Activated CD8-positive, alpha-beta memory T cell treated with anti-CD3 and anti-CD28 coated beads for 24 hours (primary cell): Measurements from ENCODE around the gene TRIM14.
"Not testable (repeated sequence)": the region's sequence is repeated elsewhere in the genome, so short reads cannot be mapped to it uniquely, and the experiment has no call there.

Source experiments
- DNase-seq: peaks from one replicate; pipeline ENCODE4 v3.0.0-alpha.2; 2020

Gene TRIM14

DNA sequence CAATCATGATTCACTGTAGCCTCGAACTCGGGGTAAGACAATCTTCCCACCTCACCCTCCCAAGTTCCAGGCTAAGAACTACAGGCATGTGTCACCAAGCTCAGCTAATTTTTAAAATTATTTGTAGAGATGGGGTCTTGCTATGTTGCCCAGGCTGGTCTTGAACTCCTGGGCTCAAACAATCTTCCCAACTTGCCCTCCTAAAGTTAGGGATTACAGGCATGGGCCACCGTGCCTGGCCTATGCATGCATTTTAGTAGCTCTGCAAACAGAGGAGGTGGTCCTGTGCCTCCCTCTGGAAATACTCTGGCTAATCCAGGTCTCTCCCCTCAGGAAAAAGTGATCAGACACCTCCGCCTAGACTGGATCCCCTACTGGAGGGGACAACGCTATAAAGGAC, 21.5 kb upstream of the TRIM14 start:
- no peak for DNase-seq

DNA sequence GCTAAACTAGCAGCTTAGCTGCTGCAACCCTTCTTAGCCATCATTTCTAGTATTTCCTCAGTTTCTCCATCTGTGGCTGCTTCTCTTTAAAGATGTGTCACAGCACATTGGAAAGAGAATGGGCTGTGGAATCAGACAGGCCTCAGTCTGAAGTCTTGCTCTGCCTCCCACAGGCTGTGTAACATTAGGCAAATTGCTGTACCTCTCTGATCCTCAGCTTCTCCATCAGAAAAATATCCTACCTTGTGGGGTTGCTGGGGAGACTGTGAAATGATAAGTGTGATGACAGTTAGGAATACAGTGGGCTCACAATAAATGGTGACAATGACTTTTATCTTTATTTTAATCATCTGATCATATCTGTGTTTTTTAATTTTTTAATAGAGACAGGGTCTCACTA, 17.5 kb upstream of the TRIM14 start:
- DNase-seq, result no peak

DNA sequence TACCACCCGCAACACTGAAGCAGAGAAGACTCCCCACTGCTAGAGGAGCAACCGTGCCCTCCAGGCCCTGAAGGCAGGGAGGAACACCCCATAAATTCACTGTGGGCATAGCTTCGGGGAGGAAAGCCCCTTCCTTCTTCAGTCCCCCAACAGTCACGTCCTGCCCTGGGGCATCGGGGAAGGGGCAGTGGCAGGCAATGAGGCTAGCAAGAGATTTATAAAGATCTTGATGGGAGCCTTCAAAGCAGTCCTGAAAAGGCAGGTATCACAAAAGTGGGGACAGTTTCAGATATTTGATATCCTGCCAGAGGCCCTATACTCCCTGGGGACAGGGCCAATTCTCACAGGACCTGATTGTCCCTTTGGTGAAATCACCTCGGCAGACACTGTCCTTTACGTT, 16.9 kb upstream of the TRIM14 start:
- no peak for DNase-seq

DNA sequence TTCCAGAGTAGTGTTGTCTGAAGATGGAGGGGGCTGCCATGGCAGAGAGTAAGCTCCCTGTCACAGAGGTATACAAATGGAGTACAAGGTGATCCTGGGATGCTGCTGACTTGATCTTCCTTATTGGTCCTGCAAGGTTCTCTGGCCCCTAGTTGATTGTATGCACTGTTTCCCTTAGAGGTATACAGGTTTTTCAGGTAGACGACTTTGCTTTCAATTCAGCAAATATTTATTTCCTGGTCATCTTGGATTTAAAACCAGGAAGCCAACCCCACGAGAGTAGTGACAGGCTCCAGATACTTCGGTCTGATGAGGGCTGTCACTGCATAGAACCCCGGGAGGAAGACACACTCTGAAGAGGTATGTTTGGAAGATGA, 16.5 kb upstream of the TRIM14 start:
- DNase-seq, result no peak

DNA sequence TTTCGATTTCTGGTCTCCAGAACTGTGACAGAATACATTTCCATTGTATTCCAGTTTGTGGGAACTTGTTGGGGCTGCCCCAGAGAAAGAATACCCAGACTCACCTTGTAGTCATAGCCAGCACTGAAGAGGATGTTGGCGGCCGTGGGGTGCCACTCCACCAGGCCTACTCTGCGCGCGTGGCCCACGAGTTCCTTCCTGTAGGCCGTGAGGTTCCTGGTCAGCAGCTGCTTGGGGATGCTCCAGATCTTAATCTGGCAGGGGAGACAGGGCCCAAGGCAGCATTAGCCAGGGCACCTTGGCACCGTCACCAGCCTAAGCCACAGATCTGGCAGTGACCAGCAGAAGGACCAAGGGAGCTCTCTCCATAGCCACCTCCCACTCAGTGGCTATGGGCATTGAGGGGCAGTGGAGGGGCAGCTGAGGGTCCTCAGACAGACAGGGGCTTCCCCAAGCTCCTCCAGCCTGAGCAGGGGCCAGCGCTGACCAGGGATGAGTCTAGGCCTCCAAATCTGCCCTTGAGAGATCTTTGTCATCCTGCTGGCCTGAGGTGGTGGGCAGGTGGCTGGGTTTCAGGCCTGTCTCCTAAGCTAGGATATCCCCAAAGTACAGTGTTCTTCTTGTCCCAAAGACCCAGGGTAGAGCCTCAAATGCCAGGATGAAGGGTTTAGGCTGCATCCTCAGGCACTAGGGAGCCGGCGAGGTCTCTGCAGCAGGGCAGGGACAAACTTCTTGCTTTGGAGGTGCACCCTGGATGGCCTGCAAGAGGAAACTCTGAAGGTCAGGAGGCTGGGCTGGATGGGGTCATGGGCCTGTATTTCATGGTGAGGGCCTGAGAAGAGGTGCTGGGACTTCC, 15.9 kb upstream of the TRIM14 start:
- no peak for DNase-seq

DNA sequence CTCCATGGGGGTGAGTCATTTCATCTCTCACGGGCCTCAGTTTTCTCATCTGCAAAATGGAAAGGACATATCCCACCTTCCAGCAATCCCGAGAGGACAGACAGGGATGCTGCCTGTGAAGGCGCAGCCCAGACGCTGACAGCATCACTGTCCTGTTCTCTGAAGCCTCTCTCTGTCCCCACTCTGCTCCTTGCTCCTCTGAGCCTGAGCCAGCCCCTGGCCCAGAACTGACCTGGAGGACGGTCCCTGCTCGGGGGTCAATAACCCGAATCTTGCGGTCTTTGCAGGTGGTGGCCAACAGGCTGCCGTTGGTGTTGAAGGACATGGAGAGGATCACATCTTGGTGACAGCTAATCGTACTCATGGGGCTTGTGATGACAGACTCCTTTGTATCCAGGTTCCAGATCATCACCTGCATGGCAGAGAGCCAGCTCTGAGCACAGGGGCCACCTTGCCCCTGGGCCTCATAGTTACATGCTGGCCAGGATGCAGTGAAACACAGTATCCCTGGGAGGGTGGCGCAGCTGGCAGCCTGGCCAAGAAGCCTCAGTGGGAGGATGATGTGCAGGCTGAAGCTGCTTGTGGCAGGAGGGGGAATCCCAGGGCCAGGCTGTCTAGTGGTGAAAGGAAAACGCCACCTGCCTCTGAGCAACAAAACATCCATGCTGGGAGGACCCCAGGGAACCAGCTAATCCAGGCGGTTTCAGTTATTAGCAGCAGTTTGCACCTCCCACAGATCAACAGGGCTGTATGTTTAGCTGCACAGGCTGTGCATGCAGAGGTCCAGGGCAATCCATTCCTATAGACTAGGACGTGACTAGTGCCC, 14.0 kb upstream of the TRIM14 start:
- no peak for DNase-seq

DNA sequence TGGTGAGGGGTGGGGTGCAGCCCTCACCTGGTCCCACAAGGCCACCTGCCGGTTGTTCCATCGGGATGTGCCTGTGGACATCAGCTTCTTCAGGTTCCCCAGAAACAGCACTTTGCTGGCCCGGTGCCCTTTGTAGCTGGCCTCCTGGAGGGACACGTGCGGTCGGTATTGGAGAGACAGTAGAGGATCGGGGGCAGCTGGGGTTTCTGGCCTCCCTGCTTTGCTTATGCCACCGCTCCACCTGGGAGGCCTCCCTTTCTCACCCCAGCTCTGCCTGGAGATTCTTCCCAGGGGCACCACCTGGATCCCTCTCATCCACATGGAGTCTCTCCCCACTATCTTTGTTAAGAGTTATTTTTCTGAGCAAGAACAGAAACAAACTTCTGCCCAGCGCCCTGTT, 13.1 kb upstream of the TRIM14 start:
- DNase-seq, result no peak

DNA sequence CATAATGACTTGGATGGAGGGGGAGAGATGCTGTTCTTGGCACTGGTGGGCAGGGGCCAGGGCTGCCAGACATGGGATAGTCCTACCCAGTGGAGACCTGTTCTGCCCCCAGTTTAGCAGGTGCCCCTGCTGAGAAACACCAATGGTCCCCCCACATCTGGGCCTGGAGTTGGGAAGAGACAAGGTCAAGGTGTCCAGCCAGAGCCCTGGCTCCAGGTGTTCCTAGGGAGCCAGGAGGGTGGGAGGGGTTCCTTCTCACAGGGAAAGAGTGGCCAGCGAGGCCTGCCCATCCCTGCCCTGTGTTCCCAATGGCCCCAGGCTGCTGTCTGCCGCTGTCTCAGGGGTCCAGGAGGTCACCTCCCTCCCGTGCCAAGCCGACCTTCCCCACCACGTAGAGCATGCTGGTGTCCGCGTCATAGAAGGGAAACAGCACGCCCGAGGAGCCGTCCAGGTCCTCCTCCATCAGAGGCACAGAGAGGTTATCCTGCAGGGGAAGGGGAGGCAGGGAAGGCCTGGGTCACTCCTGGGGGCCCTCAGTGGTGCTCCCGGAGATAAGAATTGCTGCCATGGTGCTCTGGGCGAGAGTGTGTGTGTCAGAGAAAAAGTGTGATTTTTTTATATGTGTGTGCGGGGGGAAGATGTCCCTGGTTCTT, 11.7 kb upstream of the TRIM14 start:
- no peak for DNase-seq

DNA sequence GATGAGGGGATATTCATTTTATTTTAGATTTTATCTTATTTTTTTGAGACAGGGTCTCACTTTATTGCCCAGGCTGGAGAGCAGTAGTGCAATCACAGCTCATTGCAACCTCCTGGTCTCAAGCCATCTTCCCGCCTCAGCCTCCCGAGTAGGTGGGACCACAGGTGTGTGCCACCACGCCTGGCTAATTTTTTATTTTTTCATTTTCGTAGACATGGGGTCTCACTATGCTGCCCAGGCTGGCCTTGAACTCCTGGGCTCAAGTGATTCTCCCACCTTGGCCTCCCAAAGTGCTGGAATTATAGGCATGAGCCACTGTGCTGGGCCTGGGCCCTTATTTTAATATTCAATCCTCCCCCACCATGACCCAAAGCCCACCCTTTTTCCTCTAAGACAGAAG, 11.0 kb upstream of the TRIM14 start:
- DNase-seq, result not testable (repeated sequence)

DNA sequence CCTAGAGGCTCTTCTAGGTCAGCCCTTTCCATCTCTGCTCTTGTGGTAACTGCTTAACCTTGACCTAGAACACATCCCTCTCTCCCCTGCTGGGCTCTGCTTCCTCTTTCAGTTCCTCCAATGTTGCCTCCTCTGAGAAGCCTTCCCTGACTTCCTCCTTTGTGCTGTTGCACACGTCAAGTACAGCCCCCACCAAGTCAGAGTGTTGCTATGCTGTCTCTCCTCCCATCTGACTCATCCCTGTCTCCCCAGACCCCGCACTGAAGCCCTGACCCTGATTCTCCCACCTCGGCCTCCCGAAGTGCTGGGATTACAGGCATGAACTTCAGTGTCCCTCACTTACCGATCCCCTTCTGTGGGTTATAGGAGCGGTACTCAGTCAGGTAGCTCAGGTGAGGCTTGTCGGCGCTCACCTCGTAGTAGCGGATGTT, 10.4 kb upstream of the TRIM14 start:
- no peak for DNase-seq

DNA sequence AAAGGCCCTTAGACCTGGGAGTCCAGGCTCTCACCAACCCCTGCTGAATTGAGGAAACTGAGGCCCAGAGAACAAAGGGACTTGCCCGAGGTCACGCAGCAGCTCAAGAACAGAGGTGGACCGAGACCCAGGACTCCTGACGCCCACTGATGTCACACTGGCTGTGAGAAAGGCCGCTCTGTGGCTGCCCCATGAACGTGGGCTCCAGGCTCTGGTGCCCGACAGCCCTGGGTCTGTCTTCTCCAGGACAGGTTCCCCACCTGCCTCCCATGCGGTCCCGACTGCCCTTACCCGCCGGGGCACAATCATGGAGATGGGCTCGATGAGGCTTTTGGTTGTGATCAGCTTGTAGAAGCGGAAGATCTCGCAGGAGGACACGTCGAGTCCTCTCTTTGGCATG, 9.3 kb upstream of the TRIM14 start:
- no peak for DNase-seq

DNA sequence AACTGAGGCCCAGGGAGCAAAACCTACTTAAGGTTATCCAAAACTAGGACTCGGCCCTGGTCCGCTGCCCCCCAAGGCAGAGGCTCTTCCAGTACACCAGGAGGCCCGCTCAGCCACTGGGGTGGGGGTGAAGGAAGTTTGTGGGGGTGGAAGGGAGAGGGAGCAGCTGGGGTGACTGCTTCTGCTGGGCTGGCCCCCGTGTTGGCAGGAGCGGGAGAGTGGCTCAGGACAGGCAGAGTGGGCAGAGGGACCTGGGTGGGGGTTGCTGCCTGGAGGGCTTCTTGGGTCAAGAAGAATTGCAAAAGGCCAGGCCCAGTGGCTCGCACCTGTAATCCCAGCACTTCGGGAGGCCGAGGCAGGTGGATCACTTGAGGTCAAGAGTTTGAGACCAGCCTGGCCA, 8.2 kb upstream of the TRIM14 start:
- DNase-seq, result no peak

DNA sequence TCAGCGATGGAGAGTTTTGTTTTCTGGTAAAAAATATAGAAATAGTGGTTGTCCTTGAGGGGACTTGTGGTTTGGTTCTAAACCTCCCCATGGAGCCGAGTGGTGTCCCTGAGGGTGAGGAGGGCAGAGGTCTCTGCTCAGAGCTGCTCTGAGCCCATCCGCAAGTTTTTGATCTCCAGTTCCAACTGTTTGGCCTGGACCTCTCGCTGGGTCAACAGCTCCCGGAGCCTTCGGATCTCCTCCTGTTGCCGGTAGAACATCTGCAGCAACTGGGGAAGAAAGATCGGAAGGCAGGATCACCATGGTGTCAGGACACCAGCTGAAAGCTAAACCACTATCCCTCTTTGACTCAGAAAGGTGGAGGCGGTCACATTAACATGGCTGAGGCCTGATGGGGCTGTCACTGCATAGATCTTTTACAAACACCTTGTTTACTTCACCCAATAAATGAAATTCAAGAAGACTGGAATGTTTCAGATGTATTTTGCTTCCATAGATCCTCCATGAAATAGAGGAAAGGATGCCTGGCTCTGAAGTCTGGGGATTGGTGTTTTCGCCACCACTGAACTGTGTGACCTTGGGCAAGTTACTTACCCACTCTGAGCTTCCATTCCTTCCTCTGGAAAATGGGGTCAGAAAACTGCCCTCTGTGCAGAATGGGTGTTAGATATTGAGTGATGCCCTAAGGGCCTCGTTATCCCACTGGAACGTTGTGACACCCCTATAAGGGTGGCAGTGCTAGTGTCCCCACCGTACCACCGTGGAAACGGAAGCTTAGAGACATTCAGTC, 5.8 kb upstream of the TRIM14 start:
- no peak for DNase-seq

DNA sequence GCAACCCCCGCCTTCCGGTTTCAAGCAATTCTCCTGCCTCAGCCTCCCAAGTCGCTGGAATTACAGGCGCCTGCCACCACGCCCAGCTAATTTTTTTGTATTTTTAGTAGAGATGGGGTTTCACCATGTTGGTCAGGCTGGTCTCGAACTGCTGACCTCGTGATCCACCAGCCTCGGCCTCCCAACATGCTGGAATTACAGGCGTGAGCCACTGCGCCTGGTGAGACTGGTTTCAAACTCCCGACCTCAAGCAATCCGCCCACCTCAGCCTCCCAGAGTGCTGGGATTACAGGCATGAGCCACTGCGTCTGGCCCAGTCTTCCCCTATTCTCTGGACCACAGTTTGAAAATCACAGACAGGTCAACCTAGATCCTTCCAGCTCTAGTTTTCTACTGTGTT, 5.1 kb upstream of the TRIM14 start:
- DNase-seq, result not testable (repeated sequence)

DNA sequence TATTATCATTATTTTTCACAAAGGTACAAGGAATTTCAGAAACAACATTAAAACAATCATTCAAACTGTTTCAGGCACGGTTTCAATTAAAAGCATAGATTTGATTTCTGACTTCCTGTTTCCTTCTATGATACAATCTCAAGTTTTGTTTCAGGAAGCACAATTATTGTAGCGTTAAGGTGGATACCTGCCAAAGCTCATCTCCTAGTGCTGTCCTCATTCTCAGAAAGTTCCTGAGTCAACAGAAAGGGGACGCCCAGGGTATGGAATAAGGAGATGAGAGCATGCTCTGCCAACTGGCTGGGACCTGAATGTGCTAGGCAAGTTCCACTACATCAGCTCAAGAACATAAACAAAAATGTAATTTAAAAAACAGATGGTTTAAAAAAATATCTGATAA, 2.0 kb upstream of the TRIM14 start:
- DNase-seq, result no peak

DNA sequence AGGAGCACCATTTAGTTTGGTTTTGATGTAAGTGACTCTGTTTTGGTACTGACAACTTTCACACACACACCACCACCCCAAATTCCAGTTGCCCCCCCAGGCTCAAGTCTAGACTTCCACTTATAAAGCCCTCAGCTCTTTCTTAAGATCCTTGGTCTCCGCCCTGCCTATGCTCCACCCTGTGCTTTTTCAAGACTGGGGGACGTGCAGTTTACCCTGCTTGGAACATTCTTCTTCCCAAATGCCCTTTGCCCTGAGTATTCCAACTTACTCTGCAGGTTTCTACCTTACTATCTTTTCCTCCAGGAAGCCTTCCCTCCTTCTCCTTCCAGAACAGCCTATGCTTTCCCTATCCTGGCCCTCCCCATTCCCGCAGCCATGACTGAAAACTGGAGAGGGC, 1.5 kb upstream of the TRIM14 start:
- DNase-seq, result no peak

DNA sequence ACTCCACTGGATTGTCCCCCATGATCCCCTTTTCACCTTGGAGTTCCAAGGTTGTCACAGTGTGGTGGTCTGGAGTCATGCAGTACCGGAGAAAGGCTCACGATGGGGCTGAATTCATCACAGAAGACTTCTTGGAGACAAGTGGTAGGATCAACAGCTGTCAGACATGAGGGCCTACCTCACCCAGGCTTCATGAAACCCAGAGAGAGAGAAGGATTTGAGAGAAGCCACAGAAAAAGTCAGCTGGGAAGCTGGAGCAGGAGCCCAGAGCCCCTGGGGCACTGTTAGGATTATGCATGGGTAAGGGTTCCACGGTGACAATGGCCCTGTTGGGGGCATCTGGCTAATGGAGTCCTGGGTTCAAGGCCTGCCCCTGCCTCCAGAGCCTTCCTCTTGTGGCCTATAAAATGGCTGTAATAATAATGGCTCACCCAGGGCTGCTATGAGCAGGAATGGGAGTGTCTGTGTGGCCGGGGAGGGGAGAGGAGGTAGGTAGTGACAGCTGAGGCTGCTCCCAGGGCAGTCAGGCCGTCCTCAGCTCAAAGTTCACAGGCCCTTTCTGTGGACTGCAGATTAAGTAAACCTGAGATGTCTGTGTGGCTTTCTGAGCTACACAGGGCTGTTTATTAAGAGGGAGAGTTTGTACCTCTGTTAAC, 910 bp downstream of the TRIM14 start:
- DNase-seq, result peak; percentile 76

DNA sequence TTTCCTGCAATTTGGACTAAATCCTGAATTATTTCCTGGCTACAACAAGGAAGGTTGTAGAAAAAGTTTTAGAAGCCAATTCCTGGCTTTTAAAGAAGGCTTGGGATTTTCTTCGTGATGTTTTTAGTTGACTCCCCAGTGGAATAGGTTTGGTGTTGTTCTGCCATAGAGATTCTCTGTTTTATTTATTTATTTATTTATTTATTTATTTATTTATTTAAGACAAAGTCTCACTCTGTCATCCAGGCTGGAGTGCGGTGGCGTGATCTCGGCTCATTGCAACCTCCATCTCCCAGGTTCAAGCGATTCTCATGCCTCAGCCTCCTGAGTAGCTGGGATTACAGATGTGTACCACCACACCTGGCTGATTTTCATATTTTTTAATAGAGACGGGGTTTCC, 1.9 kb downstream of the TRIM14 start:
- not testable (repeated sequence) for DNase-seq

DNA sequence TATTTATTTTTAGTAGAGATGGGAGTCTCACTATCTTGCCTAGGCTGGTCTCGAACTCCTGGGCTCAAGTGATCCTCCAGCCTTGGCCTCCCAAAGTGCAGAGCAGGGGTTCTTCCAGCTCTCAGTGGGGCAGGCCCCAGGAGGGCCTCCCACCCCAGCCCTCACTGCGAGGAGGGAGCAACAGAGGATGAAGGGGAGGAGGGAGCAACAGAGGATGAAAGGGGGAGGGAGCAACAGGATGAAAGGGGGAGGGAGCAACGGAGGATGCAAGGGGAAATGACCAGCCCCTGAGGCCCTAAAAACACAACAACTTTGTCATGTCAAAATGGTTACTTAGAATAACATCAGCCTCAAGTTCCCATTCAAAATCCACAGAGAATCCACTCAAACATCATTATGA, 10.0 kb downstream of the TRIM14 start:
- DNase-seq, result no peak

DNA sequence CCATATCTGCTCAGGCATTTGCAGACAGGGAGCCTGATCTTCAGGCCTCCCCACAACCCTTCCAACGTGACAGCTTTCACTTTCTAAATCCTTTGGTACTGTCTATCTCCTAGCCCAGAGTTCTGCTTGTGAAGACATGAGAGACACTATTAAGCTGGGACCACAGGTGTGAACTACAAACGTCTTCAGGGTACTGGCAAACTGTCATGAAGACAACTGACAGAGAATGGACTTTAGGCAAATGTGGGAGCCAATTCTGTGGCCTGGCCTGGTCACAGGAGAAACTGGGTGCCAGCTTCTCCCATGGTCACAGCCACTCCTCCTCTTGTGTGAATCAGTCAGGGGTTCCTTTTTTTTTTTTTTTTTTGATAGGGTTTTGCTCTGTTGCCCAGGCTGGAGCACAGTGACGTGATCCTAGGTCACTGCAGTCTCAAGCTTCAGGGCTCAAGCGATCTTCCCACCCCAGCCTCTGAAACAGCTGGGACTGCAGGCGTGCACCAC, 10.4 kb downstream of the TRIM14 start:
- peak; percentile 70 for DNase-seq

DNA sequence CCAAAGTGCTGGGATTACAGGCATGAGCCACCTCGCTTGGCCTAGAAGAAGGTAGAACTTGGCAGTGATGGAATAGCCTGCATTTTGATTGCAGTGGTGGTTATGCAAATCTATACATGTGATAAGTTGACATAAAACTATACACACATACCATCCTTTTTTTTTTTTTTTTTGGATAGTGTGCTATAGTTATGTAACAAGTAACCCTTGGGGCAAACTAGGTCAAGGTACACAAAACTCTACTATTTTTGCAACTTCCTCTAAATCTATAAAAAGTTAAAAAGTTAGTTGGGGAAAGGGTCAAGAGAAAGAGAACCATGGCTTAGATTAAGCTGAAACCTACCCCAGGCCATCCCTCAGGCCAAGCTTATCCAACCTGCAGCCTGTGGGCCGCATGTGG, 11.1 kb downstream of the TRIM14 start:
- DNase-seq, result no peak

DNA sequence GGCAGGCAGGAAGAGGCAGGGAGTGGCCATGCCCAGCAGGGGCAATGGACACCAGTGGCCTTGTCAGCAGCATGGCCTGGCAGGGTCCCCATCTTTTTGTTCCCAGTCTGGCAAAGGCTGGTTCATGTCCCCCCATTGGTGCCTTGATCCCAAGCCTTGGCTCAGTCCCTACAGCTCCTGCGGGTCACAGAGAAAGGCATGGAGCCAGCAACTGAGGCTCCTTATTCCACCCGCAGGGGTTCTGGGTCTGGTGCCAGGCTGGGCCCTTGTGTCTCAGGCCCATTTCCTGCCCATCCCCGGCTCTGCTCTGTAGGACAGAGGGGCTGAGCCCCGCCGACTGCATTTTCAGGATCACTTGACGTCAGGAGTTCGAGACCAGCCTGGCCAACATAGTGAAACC, 14.0 kb downstream of the TRIM14 start:
- no peak for DNase-seq
